Measurements from ENCODE around the gene PTPRS. TPM values are rescaled to one million over a fixed set of nuclear protein-coding genes. Genes with fewer than 3 reads are reported as not detected.

The PTPRS gene
- polyA plus RNA-seq, 1 experiment, result 40.1 TPM

- DNase-seq (ENCODE audit: low read depth), result no peak
- POLR2A ChIA-PET, result interaction anchor here (0.6 kb wide), 1 partner anchor 11 kb away, joined by 13 read pairs; no protein-coding TSS in a partner anchor
- H3K27me3 ChIP-seq (ENCODE audit: control insufficient read depth, insufficient read depth, low read length), result no peaks in the 10 kb centered on the region
- TF ChIP-seq CTCF (IDR thresholded peaks at IDR 0.05; ENCODE audit: insufficient read depth, low read depth, low read length), result no peak
- peak overlapping the region; percentile 85 for H3K4me3 ChIP-seq (ENCODE audit: low read depth, low read length)
- CTCF ChIA-PET, result interaction anchor here (0.8 to 1.5 kb wide), 4 partner anchors 11 to 262 kb away, joined by 3 to 4 read pairs (median 3); no protein-coding TSS in a partner anchor
- H3K36me3 ChIP-seq (ENCODE audit: control insufficient read depth, insufficient read depth, low read length), result no peaks in the 10 kb centered on the region; the same call in 1 of the 2 replicates
Measured at GRCh38 chr19:5292822-5293611, 47.6 kb downstream of the PTPRS start.

DNA sequence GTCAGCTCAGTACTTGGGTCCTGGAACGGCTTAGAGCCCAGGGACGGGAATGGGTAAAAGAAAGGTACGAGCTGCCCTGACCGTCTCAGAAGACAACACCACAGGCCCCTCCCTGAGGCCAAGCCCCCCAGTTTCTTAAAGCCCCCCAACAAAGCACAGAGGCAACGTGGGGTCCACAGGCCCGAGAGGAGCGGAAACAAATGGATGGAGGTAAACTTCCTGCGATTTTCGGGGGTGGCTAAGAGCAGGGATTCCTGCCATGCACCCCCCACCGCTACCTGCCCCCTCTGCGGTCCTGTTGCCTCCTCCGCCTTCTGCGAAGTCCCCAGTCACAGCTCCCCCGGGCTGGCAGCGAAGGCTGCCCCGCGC, 48.2 kb downstream of the PTPRS start:
- Histone ChIP-seq H3K36me3 (ENCODE audit: control insufficient read depth, insufficient read depth, low read length) (no peaks in the 10 kb centered on the region; the same call in none of the 2 replicates), H3K4me3 (ENCODE audit: low read depth, low read length) (peak overlapping the region; percentile 85), H3K27me3 (ENCODE audit: control insufficient read depth, insufficient read depth, low read length) (no peaks in the 10 kb centered on the region)
- TF ChIP-seq CTCF (IDR thresholded peaks at IDR 0.05; ENCODE audit: insufficient read depth, low read depth, low read length), result no peak
- POLR2A ChIA-PET, result no interaction called here
- DNase-seq (ENCODE audit: low read depth), result no peak
- CTCF ChIA-PET, result interaction anchor here (1.0 to 1.5 kb wide), 3 partner anchors 21 to 261 kb away, joined by 3 to 4 read pairs (median 3); no protein-coding TSS in a partner anchor

DNA sequence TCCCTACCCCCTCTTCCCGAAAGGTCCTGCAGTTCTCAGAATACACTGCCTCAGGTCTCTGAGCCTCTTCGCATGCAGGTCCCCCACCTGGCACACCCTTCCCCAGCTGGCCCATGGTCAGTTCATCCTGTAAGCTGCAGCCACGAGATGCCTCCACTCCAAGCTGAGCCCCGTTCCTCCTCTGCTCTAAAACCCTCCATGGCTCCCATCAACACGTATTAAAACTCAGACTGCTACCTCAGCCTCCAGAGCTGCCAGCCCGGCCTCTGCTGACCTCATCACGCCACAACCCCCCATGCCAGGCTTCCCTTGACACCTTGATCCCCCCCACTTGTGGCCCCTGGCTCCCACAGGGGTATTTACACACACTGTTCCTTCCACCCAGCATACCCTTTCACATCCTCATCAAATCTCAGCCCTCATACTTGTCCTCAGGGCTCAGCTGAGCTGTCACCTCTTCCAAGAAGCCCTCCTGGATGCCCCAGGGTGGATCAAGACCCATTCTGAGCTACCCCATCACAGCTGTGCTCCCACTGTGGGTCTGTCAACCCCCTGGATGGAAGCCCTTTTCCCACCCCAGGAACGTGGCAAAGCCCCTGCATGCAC, 48.9 kb downstream of the PTPRS start:
- DNase-seq (ENCODE audit: low read depth), result no peak
- peak overlapping the region; percentile 85 for H3K4me3 ChIP-seq (ENCODE audit: low read depth, low read length)
- POLR2A ChIA-PET, result no interaction called here
- H3K27me3 ChIP-seq (ENCODE audit: control insufficient read depth, insufficient read depth, low read length), result no peaks in the 10 kb centered on the region
- CTCF ChIA-PET, result interaction anchor here (0.9 to 1.5 kb wide), 2 partner anchors 23 to 43 kb away, joined by 3 read pairs; no protein-coding TSS in a partner anchor
- no peak for TF ChIP-seq CTCF (IDR thresholded peaks at IDR 0.05; ENCODE audit: insufficient read depth, low read depth, low read length)
- H3K36me3 ChIP-seq (ENCODE audit: control insufficient read depth, insufficient read depth, low read length), result no peaks in the 10 kb centered on the region; the same call in none of the 2 replicates

Other genes starting within 250 kb of the PTPRS start
- gene ZNRF4, start 114.6 kb upstream of the PTPRS start, polyA plus RNA-seq (2011; rRNA removed), result not detected in 2 replicates
- 0.07 and 0.23 TPM in 2 replicates for gene TINCR, start 227.1 kb upstream of the PTPRS start, polyA plus RNA-seq (2011; rRNA removed)

Data from BJ (cell line).